Esophagus muscularis mucosa (tissue), 3 donors: Measurements from ENCODE around the gene SPAG7.

ENCODE experiments used
- POLR2A ChIP-seq: fragments of 450-650 bp; IDR thresholded peaks from one replicate; pipeline ENCODE4 v1.6.1; 2017; ENCODE audit warnings: antibody characterized with exemption, moderate library complexity, mild to moderate bottlenecking, low read depth
- TF ChIP-seq, protein P1 (sequence below), 3 experiments: fragments of 200-600 bp in 2 of 3; fragments of 450-650 bp in 1 of 3; sonication (generic) in 2 of 3; IDR thresholded peaks; one replicate each; pipeline ENCODE4 v1.5.1; 2017 to 2019; ENCODE audit warnings: antibody characterized with exemption in 3 of 3, mild to moderate bottlenecking in 2 of 3, moderate library complexity in 1 of 3

DNA sequence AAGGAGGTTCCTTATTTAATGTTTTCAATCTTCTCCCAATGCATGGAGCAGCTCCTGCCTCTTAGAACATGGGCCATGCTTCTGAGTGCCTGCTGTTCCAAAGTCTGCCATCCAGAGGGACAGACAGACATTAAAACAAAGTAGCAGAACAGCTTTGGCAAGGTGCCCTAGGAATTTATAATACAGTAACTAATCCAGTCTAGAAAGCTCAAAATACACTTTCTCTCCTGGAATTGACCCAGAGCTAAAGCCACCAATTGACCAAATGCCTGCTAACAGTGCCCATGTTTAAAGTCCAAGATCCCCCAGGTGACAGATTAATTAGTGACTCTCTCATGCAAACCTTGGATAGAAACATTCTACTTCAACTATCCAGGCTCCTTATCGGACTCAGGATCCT is 53.6 kb downstream of the SPAG7 start:
- TF ChIP-seq, protein P1, sequence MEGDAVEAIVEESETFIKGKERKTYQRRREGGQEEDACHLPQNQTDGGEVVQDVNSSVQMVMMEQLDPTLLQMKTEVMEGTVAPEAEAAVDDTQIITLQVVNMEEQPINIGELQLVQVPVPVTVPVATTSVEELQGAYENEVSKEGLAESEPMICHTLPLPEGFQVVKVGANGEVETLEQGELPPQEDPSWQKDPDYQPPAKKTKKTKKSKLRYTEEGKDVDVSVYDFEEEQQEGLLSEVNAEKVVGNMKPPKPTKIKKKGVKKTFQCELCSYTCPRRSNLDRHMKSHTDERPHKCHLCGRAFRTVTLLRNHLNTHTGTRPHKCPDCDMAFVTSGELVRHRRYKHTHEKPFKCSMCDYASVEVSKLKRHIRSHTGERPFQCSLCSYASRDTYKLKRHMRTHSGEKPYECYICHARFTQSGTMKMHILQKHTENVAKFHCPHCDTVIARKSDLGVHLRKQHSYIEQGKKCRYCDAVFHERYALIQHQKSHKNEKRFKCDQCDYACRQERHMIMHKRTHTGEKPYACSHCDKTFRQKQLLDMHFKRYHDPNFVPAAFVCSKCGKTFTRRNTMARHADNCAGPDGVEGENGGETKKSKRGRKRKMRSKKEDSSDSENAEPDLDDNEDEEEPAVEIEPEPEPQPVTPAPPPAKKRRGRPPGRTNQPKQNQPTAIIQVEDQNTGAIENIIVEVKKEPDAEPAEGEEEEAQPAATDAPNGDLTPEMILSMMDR (IDR thresholded peaks at IDR 0.05) = no peak
- TF ChIP-seq POLR2A = no peak
